K562 (cell line): ENCODE data around the gene EGFL7.

Experiments used
- PCBP1 ChIP-seq: fragments of 200-400 bp; formaldehyde crosslinking; IDR thresholded peaks from 2 replicates; pipeline ENCODE4 v1.6.1; 2018; ENCODE audit warnings: mild to moderate bottlenecking, low read depth, low read length; ENCODE audit not compliant: poor library complexity, severe bottlenecking
- PHF20 ChIP-seq: fragments of 450-650 bp; IDR thresholded peaks from 2 replicates; pipeline ENCODE4 v1.6.1; 2018; ENCODE audit not compliant: partially characterized antibody
- POLR2A ChIP-seq: fragments of 450-650 bp; conservative IDR thresholded peaks from 2 replicates; pipeline ENCODE4 v1.6.1; 2016
- RBBP5 ChIP-seq: fragments of 200-600 bp; sonication (generic); IDR thresholded peaks from 2 replicates; pipeline ENCODE4 v1.6.1; 2012; ENCODE audit warnings: borderline replicate concordance, mild to moderate bottlenecking, low read length, control low read depth, inconsistent platforms; ENCODE audit not compliant: insufficient read depth, poor library complexity, severe bottlenecking
- TF ChIP-seq, protein P1 (sequence below), 2 experiments: fragments of 450-650 bp; conservative IDR thresholded peaks; 2 replicates each; pipeline ENCODE4 v1.6.1; 2017; ENCODE audit warnings: mild to moderate bottlenecking in 2 of 2, moderate library complexity in 2 of 2

DNA sequence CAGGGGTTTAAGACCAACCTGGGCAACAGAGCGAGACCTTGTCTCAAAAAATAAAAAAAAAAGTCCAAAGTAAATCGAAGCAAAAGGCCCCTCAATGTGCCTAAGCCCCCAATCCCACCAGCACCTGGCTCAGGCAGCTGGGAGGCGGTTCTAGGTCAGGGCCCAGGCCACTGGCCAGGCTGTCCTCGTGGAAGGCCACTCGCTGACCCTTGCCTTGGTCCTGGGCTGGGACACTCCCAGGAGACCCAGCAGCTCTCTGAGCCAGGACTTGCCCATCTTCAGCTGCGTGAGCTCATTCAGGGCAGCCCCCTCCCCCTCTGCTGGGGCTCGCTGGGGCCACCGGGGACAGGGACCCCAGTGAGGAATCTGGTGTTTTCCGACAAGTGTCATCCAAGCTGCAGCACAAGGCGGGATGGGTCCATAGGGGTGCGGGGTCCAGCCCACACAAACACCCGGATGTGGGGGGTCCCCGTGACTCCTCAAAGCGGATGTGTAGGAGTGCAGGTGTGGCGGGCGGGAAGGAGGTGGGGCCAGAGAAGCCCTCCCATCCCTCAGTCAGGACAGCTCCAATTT, 20.5 kb downstream of the EGFL7 start:
- TF ChIP-seq, protein P1, sequence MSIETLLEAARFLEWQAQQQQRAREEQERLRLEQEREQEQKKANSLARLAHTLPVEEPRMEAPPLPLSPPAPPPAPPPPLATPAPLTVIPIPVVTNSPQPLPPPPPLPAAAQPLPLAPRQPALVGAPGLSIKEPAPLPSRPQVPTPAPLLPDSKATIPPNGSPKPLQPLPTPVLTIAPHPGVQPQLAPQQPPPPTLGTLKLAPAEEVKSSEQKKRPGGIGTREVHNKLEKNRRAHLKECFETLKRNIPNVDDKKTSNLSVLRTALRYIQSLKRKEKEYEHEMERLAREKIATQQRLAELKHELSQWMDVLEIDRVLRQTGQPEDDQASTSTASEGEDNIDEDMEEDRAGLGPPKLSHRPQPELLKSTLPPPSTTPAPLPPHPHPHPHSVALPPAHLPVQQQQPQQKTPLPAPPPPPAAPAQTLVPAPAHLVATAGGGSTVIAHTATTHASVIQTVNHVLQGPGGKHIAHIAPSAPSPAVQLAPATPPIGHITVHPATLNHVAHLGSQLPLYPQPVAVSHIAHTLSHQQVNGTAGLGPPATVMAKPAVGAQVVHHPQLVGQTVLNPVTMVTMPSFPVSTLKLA (conservative IDR thresholded peaks at IDR 0.05) = no peak
- TF ChIP-seq PCBP1 = no peak
- no peak for TF ChIP-seq POLR2A
- no peak for TF ChIP-seq RBBP5
- TF ChIP-seq PHF20 = no peak
